H9 (cell line): ENCODE results near the gene CLEC2D. TPM values are rescaled to one million over a fixed set of nuclear protein-coding genes. Genes with fewer than 3 reads are reported as not detected.

Experiments
- DNase-seq: peaks from one replicate; pipeline ENCODE4 v3.0.0-alpha.2; 2017
- H2AFZ ChIP-seq: one replicate; pipeline ENCODE4 v1.6.1; 2013; ENCODE audit warnings: mild to moderate bottlenecking, low read length, control low read depth, moderate library complexity
- H2AK5ac ChIP-seq: 2 replicates; pipeline ENCODE4 v1.6.1; 2013; ENCODE audit warnings: low read length, control low read depth, mixed read lengths; ENCODE audit not compliant: insufficient read length
- H2BK120ac ChIP-seq: one replicate; pipeline ENCODE4 v1.6.1; 2013; ENCODE audit warnings: low read depth, mild to moderate bottlenecking, low read length, control low read depth, inconsistent platforms; ENCODE audit not compliant: poor library complexity, severe bottlenecking
- H2BK12ac ChIP-seq: 2 replicates; pipeline ENCODE4 v1.6.1; 2013; ENCODE audit warnings: low read length, control low read depth, mixed read lengths, low read depth; ENCODE audit not compliant: insufficient read length
- H2BK15ac ChIP-seq: 2 replicates; pipeline ENCODE4 v1.6.1; 2013; ENCODE audit warnings: low read depth, low read length, control low read depth
- H2BK20ac ChIP-seq: one replicate; pipeline ENCODE4 v1.6.1; 2013; ENCODE audit warnings: low read depth, mild to moderate bottlenecking, low read length, control low read depth, inconsistent platforms; ENCODE audit not compliant: poor library complexity, severe bottlenecking
- H2BK5ac ChIP-seq: 2 replicates; pipeline ENCODE4 v1.6.1; 2013; ENCODE audit warnings: low read length, control low read depth, mixed read lengths; ENCODE audit not compliant: insufficient read length
- H3K14ac ChIP-seq: 2 replicates; pipeline ENCODE4 v1.6.1; 2013; ENCODE audit warnings: low read length, control low read depth; ENCODE audit not compliant: insufficient read depth
- H3K18ac ChIP-seq: 2 replicates; pipeline ENCODE4 v1.6.1; 2013; ENCODE audit warnings: low read depth, mild to moderate bottlenecking, mixed read lengths, low read length, control low read depth; ENCODE audit not compliant: insufficient read length
- H3K23ac ChIP-seq: 2 replicates; pipeline ENCODE4 v1.6.1; 2013; ENCODE audit warnings: low read length, control low read depth, mixed read lengths, low read depth; ENCODE audit not compliant: insufficient read length
- H3K23me2 ChIP-seq: 2 replicates; pipeline ENCODE4 v1.6.1; 2013; ENCODE audit warnings: low read depth, mild to moderate bottlenecking, mixed read lengths, low read length, control low read depth; ENCODE audit not compliant: insufficient read length, poor library complexity, severe bottlenecking
- H3K27ac ChIP-seq: 2 replicates; pipeline ENCODE4 v1.5.1; 2013; ENCODE audit warnings: low read length, control low read depth, mixed read lengths, low read depth; ENCODE audit not compliant: insufficient read length
- H3K27me3 ChIP-seq: 2 replicates; pipeline ENCODE4 v1.6.1; 2013; ENCODE audit warnings: low read length, control low read depth, inconsistent platforms; ENCODE audit not compliant: insufficient read depth
- H3K4ac ChIP-seq: 2 replicates; pipeline ENCODE4 v1.6.1; 2013; ENCODE audit warnings: low read depth, mild to moderate bottlenecking, control low read depth, inconsistent platforms, low read length, moderate library complexity
- H3K4me1 ChIP-seq: 2 replicates; pipeline ENCODE4 v1.6.1; 2013; ENCODE audit warnings: low read length, control low read depth, inconsistent platforms; ENCODE audit not compliant: insufficient read depth
- H3K4me2 ChIP-seq: 2 replicates; pipeline ENCODE4 v1.6.1; 2013; ENCODE audit warnings: low read length, control low read depth, mixed read lengths; ENCODE audit not compliant: insufficient read length, insufficient read depth
- H3K56ac ChIP-seq: 2 replicates; pipeline ENCODE4 v1.6.1; 2013; ENCODE audit warnings: low read depth, mild to moderate bottlenecking, mixed read lengths, low read length, control low read depth; ENCODE audit not compliant: insufficient read length
- H3K79me1 ChIP-seq: 2 replicates; pipeline ENCODE4 v1.6.1; 2013; ENCODE audit warnings: low read depth, mild to moderate bottlenecking, moderate library complexity, low read length, control low read depth, inconsistent platforms; ENCODE audit not compliant: insufficient read depth, poor library complexity, severe bottlenecking
- H3K79me2 ChIP-seq: 2 replicates; pipeline ENCODE4 v1.6.1; 2013; ENCODE audit warnings: low read length, control low read depth, inconsistent platforms; ENCODE audit not compliant: insufficient read depth
- H3K9ac ChIP-seq: 2 replicates; pipeline ENCODE4 v1.6.1; 2013; ENCODE audit warnings: low read length, control low read depth, mixed read lengths; ENCODE audit not compliant: insufficient read length; ENCODE audit errors: extremely low read depth
- H3K9me3 ChIP-seq: one replicate; pipeline ENCODE4 v1.6.1; 2013; ENCODE audit warnings: low read depth, low read length, inconsistent platforms; ENCODE audit not compliant: control insufficient read depth
- H3T11ph ChIP-seq: one replicate; pipeline ENCODE4 v1.6.1; 2013; ENCODE audit warnings: mild to moderate bottlenecking, low read length, control low read depth, inconsistent platforms
- H4K20me1 ChIP-seq: one replicate; pipeline ENCODE4 v1.6.1; 2013; ENCODE audit not compliant: control insufficient read depth, insufficient read length, insufficient read depth
- H4K5ac ChIP-seq: 2 replicates; pipeline ENCODE4 v1.6.1; 2013; ENCODE audit warnings: low read depth, mild to moderate bottlenecking, mixed read lengths, low read length, control low read depth; ENCODE audit not compliant: insufficient read length
- H4K8ac ChIP-seq: replicated peaks from 2 replicates; pipeline ENCODE4 v1.6.1; 2013; ENCODE audit warnings: low read length, control low read depth, mixed read lengths, low read depth; ENCODE audit not compliant: insufficient read length
- H4K91ac ChIP-seq: 2 replicates; pipeline ENCODE4 v1.6.1; 2013; ENCODE audit warnings: low read depth, mild to moderate bottlenecking, moderate library complexity, mixed read lengths, low read length, control low read depth; ENCODE audit not compliant: insufficient read length
- H3K27ac Mint-ChIP-seq, 3 experiments: 2 replicates in 2 of 3; 3 replicates in 1 of 3; pipeline ENCODE4 v1.8.0; 2020 to 2021; ENCODE audit warnings: mixed read lengths in 3 of 3, mild to moderate bottlenecking in 1 of 3, moderate library complexity in 1 of 3
- H3K27me3 Mint-ChIP-seq: 2 replicates; pipeline ENCODE4 v1.8.0; 2021; ENCODE audit warnings: low read depth, mild to moderate bottlenecking, moderate library complexity, mixed read lengths
- H3K36me3 Mint-ChIP-seq, 3 experiments: 2 replicates in 2 of 3; 3 replicates in 1 of 3; pipeline ENCODE4 v1.8.0; 2020 to 2021; ENCODE audit warnings: low read depth in 3 of 3, mixed read lengths in 3 of 3; ENCODE audit not compliant: insufficient read depth in 1 of 3
- H3K4me1 Mint-ChIP-seq, 2 experiments: 2 replicates each; pipeline ENCODE4 v1.8.0; 2020; ENCODE audit warnings: mixed read lengths in 2 of 2
- H3K4me3 Mint-ChIP-seq, 2 experiments: 2 replicates in 1 of 2; 3 replicates in 1 of 2; pipeline ENCODE4 v1.8.0; 2020 to 2021; ENCODE audit warnings: mild to moderate bottlenecking in 2 of 2, mixed read lengths in 2 of 2, moderate library complexity in 1 of 2
- H3K9me3 Mint-ChIP-seq, 2 experiments: 2 replicates in 1 of 2; 3 replicates in 1 of 2; pipeline ENCODE4 v1.8.0; 2020; ENCODE audit warnings: mild to moderate bottlenecking in 2 of 2, mixed read lengths in 2 of 2, moderate library complexity in 1 of 2
- WGBS: extraction: QIAGEN DNeasy Blood & Tissue Kit; methylation state at CpG from one replicate; pipeline ENCODE4 v1.1.7; 2013; ENCODE audit warnings: missing lambda C conversion rate, low lambda C conversion rate, mixed read lengths; ENCODE audit not compliant: insufficient read length; ENCODE audit errors: extremely low coverage; 5-methylcytosine and 5-hydroxymethylcytosine counted together
- total RNA-seq: library from RNA; stranded (reverse); gene quantifications from 2 replicates; pipeline ENCODE4 v1.2.1, GENCODE V29; 2021
- TF ChIP-seq, protein P1 (sequence below): fragments of 200-600 bp; sonication (generic); conservative IDR thresholded peaks from 3 replicates; pipeline ENCODE4 v1.8.0; 2021; ENCODE audit warnings: antibody characterized with exemption, mild to moderate bottlenecking

Gene CLEC2D
- total RNA-seq, 1 experiment from 2014 or later, result 2.1 TPM

DNA sequence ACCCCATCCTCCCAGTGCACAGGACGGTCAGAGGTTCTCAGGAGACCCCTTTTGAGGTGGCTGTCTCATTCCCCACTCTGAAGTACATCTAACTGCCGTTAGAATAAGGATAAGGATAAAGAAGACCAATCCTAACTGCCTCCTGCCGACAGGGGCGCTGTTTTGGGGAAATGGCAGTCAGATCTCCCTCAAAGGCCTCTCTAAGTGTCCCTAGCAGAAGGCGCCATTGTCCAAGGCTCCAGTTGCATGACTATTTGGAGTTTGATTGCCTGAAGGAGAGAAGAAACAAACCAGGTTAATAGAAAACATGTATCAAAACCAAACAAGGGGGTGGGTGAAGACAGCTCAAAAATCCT, 32.7 kb upstream of the CLEC2D start:
- H3K27ac ChIP-seq, result no peak overlapping the region
- no peak overlapping the region for H2BK20ac ChIP-seq
- no peak overlapping the region for H4K8ac ChIP-seq
- H2BK5ac ChIP-seq, result no peak overlapping the region
- no peak overlapping the region for H3K18ac ChIP-seq
- H4K5ac ChIP-seq, result no peak overlapping the region
- H3K23me2 ChIP-seq, result no peaks in the 10 kb centered on the region
- no peaks in the 10 kb centered on the region for H3K27me3 ChIP-seq
- H3K56ac ChIP-seq, result no peak overlapping the region
- no peak overlapping the region for H2AK5ac ChIP-seq
- no peaks in the 10 kb centered on the region for H3K4me1 Mint-ChIP-seq
- H3K4me1 ChIP-seq, result no peaks in the 10 kb centered on the region
- H3K14ac ChIP-seq, result no peak overlapping the region
- no peak overlapping the region for H2AFZ ChIP-seq
- H3K9ac ChIP-seq, result no peak overlapping the region
- no peak overlapping the region for H3K23ac ChIP-seq
- H3K9me3 ChIP-seq, result no peaks in the 10 kb centered on the region
- DNase-seq, result no peak
- no peaks in the 10 kb centered on the region; the same call in 1 of the 2 replicates for H3K27me3 Mint-ChIP-seq
- no peak overlapping the region for H3K27ac Mint-ChIP-seq
- H3K79me2 ChIP-seq, result no peaks in the 10 kb centered on the region
- H3K4me2 ChIP-seq, result no peak overlapping the region
- H2BK12ac ChIP-seq, result no peak overlapping the region
- H2BK120ac ChIP-seq, result no peak overlapping the region
- H3K4me3 Mint-ChIP-seq, result no peak overlapping the region
- H4K20me1 ChIP-seq, result no peaks in the 10 kb centered on the region
- H2BK15ac ChIP-seq, result no peak overlapping the region
- H3K36me3 Mint-ChIP-seq, result peaks cover 14 to 39% (median 36%) of the 10 kb centered on the region in 3 experiments
- H3K9me3 Mint-ChIP-seq, result peaks cover 18 to 36% of the 10 kb centered on the region in 2 experiments
- H4K91ac ChIP-seq, result no peak overlapping the region
- no peak overlapping the region for H3T11ph ChIP-seq
- WGBS, result no CpG with 5 or more reads among the region's 5 CpGs
- TF ChIP-seq, protein P1, sequence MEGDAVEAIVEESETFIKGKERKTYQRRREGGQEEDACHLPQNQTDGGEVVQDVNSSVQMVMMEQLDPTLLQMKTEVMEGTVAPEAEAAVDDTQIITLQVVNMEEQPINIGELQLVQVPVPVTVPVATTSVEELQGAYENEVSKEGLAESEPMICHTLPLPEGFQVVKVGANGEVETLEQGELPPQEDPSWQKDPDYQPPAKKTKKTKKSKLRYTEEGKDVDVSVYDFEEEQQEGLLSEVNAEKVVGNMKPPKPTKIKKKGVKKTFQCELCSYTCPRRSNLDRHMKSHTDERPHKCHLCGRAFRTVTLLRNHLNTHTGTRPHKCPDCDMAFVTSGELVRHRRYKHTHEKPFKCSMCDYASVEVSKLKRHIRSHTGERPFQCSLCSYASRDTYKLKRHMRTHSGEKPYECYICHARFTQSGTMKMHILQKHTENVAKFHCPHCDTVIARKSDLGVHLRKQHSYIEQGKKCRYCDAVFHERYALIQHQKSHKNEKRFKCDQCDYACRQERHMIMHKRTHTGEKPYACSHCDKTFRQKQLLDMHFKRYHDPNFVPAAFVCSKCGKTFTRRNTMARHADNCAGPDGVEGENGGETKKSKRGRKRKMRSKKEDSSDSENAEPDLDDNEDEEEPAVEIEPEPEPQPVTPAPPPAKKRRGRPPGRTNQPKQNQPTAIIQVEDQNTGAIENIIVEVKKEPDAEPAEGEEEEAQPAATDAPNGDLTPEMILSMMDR, result peak; percentile 36; the same call in 2 of the 3 replicates
- H3K79me1 ChIP-seq, result no peaks in the 10 kb centered on the region
- H3K4ac ChIP-seq, result no peak overlapping the region
